Endothelial cell of umbilical vein (primary cell): ENCODE results near the gene CLTCL1. TPM values are rescaled to one million over a fixed set of nuclear protein-coding genes. Genes with fewer than 3 reads are reported as not detected.

Source experiments
- BruUV-seq: library from RNA; stranded (reverse); fragments of 400-500 nt; replicated peaks from 2 replicates; lab custom pipeline; 2021; lab: Mats Ljungman, UMichigan
- CTCF ChIA-PET: fragments of 300-600, 350-600 bp; sonication (Branson Sonifier 250); formaldehyde crosslinking; loops from one replicate; lab custom pipeline; 2021; ENCODE audit warnings: antibody characterized with exemption, inconsistent platforms; lab: Charles Lee
- POLR2A ChIA-PET: fragments of 300-600, 350-600 bp; sonication (Branson Sonifier 250); formaldehyde crosslinking; loops from one replicate; lab custom pipeline; 2021; ENCODE audit warnings: antibody characterized with exemption, inconsistent platforms; lab: Charles Lee
- DNase-seq: peaks from one replicate; pipeline ENCODE4 v3.0.0-alpha.2; 2011; ENCODE audit warnings: low read depth, low spot score
- FAIRE-seq: peaks from 2 replicates; lab custom pipeline; 2011; peaks lifted over from hg19 to GRCh38; lab: Jason Lieb, UNC
- H2AFZ ChIP-seq: 2 replicates; pipeline ENCODE4 v1.6.0; 2012; ENCODE audit warnings: low read depth, low read length, control low read depth, inconsistent platforms
- H3K27ac ChIP-seq: 2 replicates; pipeline ENCODE4 v1.5.1; 2011; ENCODE audit warnings: low read depth, mild to moderate bottlenecking, control low read depth, low read length, moderate library complexity; ENCODE audit not compliant: insufficient read depth
- H3K27me3 ChIP-seq, 2 experiments: 2 replicates each; pipeline versions ENCODE4 v1.6.0 to v1.6.1; 2011; ENCODE audit warnings: low read length in 2 of 2, mixed read lengths in 1 of 2; ENCODE audit not compliant: control insufficient read depth in 2 of 2, insufficient read depth in 2 of 2
- H3K36me3 ChIP-seq, 2 experiments: 2 replicates in 1 of 2; 3 replicates in 1 of 2; pipeline ENCODE4 v1.5.1; 2011; ENCODE audit warnings: low read length in 2 of 2, mild to moderate bottlenecking in 1 of 2, moderate library complexity in 1 of 2; ENCODE audit not compliant: control insufficient read depth in 2 of 2, insufficient read depth in 2 of 2; ENCODE audit errors: extremely low read depth in 1 of 2
- H3K4me1 ChIP-seq: 3 replicates; pipeline ENCODE4 v1.5.1; 2011; ENCODE audit warnings: mild to moderate bottlenecking, low read length; ENCODE audit not compliant: control insufficient read depth, insufficient read depth; ENCODE audit errors: extremely low read depth
- H3K4me2 ChIP-seq: 2 replicates; pipeline ENCODE4 v1.6.1; 2011; ENCODE audit warnings: low read length, control low read depth, mixed read lengths; ENCODE audit not compliant: insufficient read depth
- H3K4me3 ChIP-seq, 3 experiments: fragments of 200-600 bp in 1 of 3; sonication (generic), shearing (Covaris generic) in 1 of 3; replicated peaks in 1 of 3; 2 replicates each; pipeline ENCODE4 v1.5.1; 2011 to 2016; ENCODE audit warnings: control low read depth in 3 of 3, low read length in 3 of 3, mild to moderate bottlenecking in 2 of 3, inconsistent platforms in 1 of 3, low read depth in 1 of 3, moderate library complexity in 1 of 3; ENCODE audit not compliant: insufficient read depth in 1 of 3
- H3K79me2 ChIP-seq: 2 replicates; pipeline ENCODE4 v1.6.0; 2012; ENCODE audit warnings: low read length, inconsistent platforms; ENCODE audit not compliant: control insufficient read depth, insufficient read depth
- H3K9ac ChIP-seq: replicated peaks from 2 replicates; pipeline ENCODE3; 2011; ENCODE audit warnings: low read length, control low read depth; ENCODE audit not compliant: insufficient read depth; ENCODE audit errors: extremely low read depth
- H3K9me1 ChIP-seq: replicated peaks from 3 replicates; pipeline ENCODE4 v1.6.0; 2011; ENCODE audit warnings: mild to moderate bottlenecking, low read length; ENCODE audit not compliant: control insufficient read depth, insufficient read depth; ENCODE audit errors: extremely low read depth
- H3K9me3 ChIP-seq: replicated peaks from 2 replicates; pipeline ENCODE4 v1.5.1; 2012; ENCODE audit warnings: low read length, inconsistent platforms; ENCODE audit not compliant: control insufficient read depth, insufficient read depth
- H4K20me1 ChIP-seq: replicated peaks from 2 replicates; pipeline ENCODE3; 2011; ENCODE audit warnings: mild to moderate bottlenecking, low read length; ENCODE audit not compliant: control insufficient read depth, insufficient read depth; ENCODE audit errors: extremely low read depth
- EZH2 ChIP-seq: IDR thresholded peaks from 2 replicates; pipeline ENCODE4 v1.6.1; 2012; ENCODE audit warnings: borderline replicate concordance, low read depth, mild to moderate bottlenecking, moderate library complexity, low read length, inconsistent platforms; ENCODE audit not compliant: severe bottlenecking
- FOS ChIP-seq: IDR thresholded peaks from 2 replicates; pipeline ENCODE4 v1.6.1; 2011; ENCODE audit warnings: mild to moderate bottlenecking, low read length, moderate library complexity, borderline replicate concordance; ENCODE audit not compliant: insufficient read depth
- GATA2 ChIP-seq: IDR thresholded peaks from 2 replicates; pipeline ENCODE4 v1.7.0; 2011; ENCODE audit warnings: low read depth, mild to moderate bottlenecking, moderate library complexity, mixed read lengths, low read length; ENCODE audit not compliant: insufficient read length, insufficient read depth
- JUN ChIP-seq: IDR thresholded peaks from 2 replicates; pipeline ENCODE4 v1.6.1; 2011; ENCODE audit warnings: borderline replicate concordance, low read depth; ENCODE audit not compliant: insufficient read length, insufficient read depth
- MYC ChIP-seq: IDR thresholded peaks from one replicate; pipeline ENCODE4 v1.6.1; 2011; ENCODE audit warnings: mild to moderate bottlenecking, low read depth, low read length
- POLR2A ChIP-seq: IDR thresholded peaks from 2 replicates; pipeline ENCODE4 v1.6.1; 2012; ENCODE audit warnings: low read depth, mild to moderate bottlenecking, control low read depth, low read length
- POLR2AphosphoS5 ChIP-seq: IDR thresholded peaks from 2 replicates; pipeline ENCODE4 v1.6.1; 2012; ENCODE audit warnings: low read depth, mild to moderate bottlenecking, control low read depth, low read length, moderate library complexity; ENCODE audit not compliant: insufficient read depth
- dilution Hi-C: fragments of 300-500 bp; cut with MboI; formaldehyde crosslinking; loops from one replicate; pipeline ENCODE4 v1.15.0; 2019; ENCODE audit warnings: low sequenced_read_pairs; ENCODE audit not compliant: extremely low pct_ligation_motif_present
- intact Hi-C: fragments of 100-400 bp; cut with micrococcal nuclease; formaldehyde crosslinking; loops from one replicate; pipeline ENCODE4 v1.10.0; 2022
- polyA plus RNA-seq, 4 experiments: library from polyadenylated mRNA; depleted of rRNA in 3 of 4; stranded (reverse) in 3 of 4; unstranded in 1 of 4; fragments of >200 nt; gene quantifications; 2 replicates each; pipeline versions ENCODE4 v1.2.1 to v1.2.3, GENCODE V29; 2011 to 2012; ENCODE audit warnings: missing spikeins in 1 of 4
- total RNA-seq: library from RNA; stranded (reverse); gene quantifications from 2 replicates; pipeline ENCODE4 v1.2.3, GENCODE V29; 2021
- TF ChIP-seq, protein P1 (sequence below), 2 donors: IDR thresholded peaks; 1 replicate in 1 of 2; 2 replicates in 1 of 2; pipeline ENCODE4 v1.5.1; 2011; ENCODE audit warnings: low read length in 2 of 2, mild to moderate bottlenecking in 2 of 2, moderate library complexity in 2 of 2, control low read depth in 1 of 2, inconsistent platforms in 1 of 2, low read depth in 1 of 2; ENCODE audit not compliant: insufficient read depth in 1 of 2; ENCODE audit errors: extremely low read depth in 1 of 2
- TF ChIP-seq, protein P2 (sequence below): IDR thresholded peaks from 2 replicates; pipeline ENCODE4 v1.6.1; 2011; ENCODE audit not compliant: insufficient read depth, insufficient read length

The CLTCL1 gene
- total and polyA plus RNA-seq, 2 donors (not counting 3 experiments of a cell fraction or from before 2014, with no cell fraction given), result 5.0 to 6.2 TPM

DNA sequence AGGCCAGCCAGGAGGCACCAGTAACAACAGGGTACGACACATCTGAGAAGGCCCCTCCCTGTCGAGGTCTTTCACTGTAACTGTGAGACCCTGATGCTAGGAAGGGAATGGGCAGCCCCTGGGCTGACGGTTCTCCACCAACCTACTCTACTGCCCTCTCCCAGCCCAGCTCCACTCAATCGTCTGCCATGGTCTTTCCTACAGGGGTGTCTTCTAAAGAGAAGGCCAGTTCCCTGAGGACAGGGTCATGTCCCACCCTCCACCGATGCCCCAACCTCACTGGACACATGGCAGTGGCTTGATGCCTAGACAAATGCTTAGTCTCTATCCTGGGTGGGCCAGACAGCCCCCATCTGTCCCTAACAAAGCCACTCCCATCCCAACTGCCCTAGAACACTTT, 67.0 kb downstream of the CLTCL1 start:
- POLR2A ChIA-PET, result no interaction called here

DNA sequence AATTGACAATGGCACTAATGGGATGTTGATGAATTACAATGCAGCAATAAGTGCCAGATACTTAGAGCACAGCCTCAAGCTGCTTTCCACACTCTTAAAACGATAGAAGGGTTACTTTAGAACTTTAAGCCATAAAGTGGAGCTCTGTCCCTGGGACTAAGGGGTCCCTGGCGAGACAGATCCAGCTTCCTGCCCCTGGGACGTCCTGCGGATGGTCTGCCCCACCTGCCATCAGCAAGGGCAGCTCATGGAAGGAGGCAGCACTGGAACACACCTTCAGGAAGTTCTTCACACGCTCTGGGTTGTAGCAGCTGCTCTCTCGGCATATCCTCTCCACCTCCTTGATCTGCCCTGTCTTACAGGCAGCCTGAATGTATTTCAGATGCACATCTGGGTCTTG, 67.9 kb downstream of the CLTCL1 start:
- intact Hi-C loops, result no loop called here
- H2AFZ ChIP-seq, result no peak overlapping the region
- H3K4me3 ChIP-seq, result no peak overlapping the region
- H3K9me1 ChIP-seq, result no peaks in the 10 kb centered on the region
- ChIA-PET POLR2A (no interaction called here), CTCF (interaction anchor here (0.8 to 1.1 kb wide), 2 partner anchors 10 to 44 kb away, joined by 3 read pairs; no protein-coding TSS in a partner anchor)
- dilution Hi-C loops, result no loop called here
- H3K36me3 ChIP-seq, result no peaks in the 10 kb centered on the region
- TF ChIP-seq GATA2, result no peak
- no peak for TF ChIP-seq POLR2A
- no peak for TF ChIP-seq MYC
- TF ChIP-seq, protein P1, sequence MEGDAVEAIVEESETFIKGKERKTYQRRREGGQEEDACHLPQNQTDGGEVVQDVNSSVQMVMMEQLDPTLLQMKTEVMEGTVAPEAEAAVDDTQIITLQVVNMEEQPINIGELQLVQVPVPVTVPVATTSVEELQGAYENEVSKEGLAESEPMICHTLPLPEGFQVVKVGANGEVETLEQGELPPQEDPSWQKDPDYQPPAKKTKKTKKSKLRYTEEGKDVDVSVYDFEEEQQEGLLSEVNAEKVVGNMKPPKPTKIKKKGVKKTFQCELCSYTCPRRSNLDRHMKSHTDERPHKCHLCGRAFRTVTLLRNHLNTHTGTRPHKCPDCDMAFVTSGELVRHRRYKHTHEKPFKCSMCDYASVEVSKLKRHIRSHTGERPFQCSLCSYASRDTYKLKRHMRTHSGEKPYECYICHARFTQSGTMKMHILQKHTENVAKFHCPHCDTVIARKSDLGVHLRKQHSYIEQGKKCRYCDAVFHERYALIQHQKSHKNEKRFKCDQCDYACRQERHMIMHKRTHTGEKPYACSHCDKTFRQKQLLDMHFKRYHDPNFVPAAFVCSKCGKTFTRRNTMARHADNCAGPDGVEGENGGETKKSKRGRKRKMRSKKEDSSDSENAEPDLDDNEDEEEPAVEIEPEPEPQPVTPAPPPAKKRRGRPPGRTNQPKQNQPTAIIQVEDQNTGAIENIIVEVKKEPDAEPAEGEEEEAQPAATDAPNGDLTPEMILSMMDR (IDR thresholded peaks at IDR 0.05; ENCODE audit: extremely low read depth in 1 of 2, insufficient read depth in 1 of 2, low read depth in 1 of 2, low read length in 2 of 2), result no peak
- no peak for TF ChIP-seq POLR2AphosphoS5
- TF ChIP-seq EZH2, result no peak
- no peak for TF ChIP-seq JUN
- TF ChIP-seq, protein P2, sequence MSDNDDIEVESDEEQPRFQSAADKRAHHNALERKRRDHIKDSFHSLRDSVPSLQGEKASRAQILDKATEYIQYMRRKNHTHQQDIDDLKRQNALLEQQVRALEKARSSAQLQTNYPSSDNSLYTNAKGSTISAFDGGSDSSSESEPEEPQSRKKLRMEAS, result no peak
- no peak for TF ChIP-seq FOS
- no peaks in the 10 kb centered on the region for H3K9me3 ChIP-seq
- H3K4me1 ChIP-seq, result no peaks in the 10 kb centered on the region
- H3K79me2 ChIP-seq, result no peaks in the 10 kb centered on the region
- H4K20me1 ChIP-seq, result no peaks in the 10 kb centered on the region
- DNase-seq (no peak), FAIRE-seq (no peak)
- BruUV-seq, result no TSS peak
- no peak overlapping the region for H3K4me2 ChIP-seq
- no peak overlapping the region for H3K9ac ChIP-seq
- no peaks in the 10 kb centered on the region for H3K27me3 ChIP-seq
- H3K27ac ChIP-seq, result no peak overlapping the region

More for the DNA sequence above, 67.0 kb downstream of the CLTCL1 start:
- FAIRE-seq (no peak), DNase-seq (no peak)
- H4K20me1 ChIP-seq, result no peaks in the 10 kb centered on the region
- no TSS peak for BruUV-seq
- no peak for TF ChIP-seq GATA2
- H3K4me3 ChIP-seq, result no peak overlapping the region
- H2AFZ ChIP-seq, result no peak overlapping the region
- no peak overlapping the region for H3K27ac ChIP-seq
- intact Hi-C loops (no loop called here), dilution Hi-C loops (no loop called here)
- no peaks in the 10 kb centered on the region for H3K79me2 ChIP-seq
- H3K9me1 ChIP-seq, result no peaks in the 10 kb centered on the region
- H3K4me1 ChIP-seq, result no peaks in the 10 kb centered on the region
- H3K36me3 ChIP-seq, result no peaks in the 10 kb centered on the region
- CTCF ChIA-PET, result no interaction called here
- no peak overlapping the region for H3K4me2 ChIP-seq
- H3K9ac ChIP-seq, result no peak overlapping the region
- H3K9me3 ChIP-seq, result no peaks in the 10 kb centered on the region
- no peaks in the 10 kb centered on the region for H3K27me3 ChIP-seq
